Tongue (tissue), 2 donors: Measurements from ENCODE around the gene BCAS3. TPM values are rescaled to one million over a fixed set of nuclear protein-coding genes. Genes with fewer than 3 reads are reported as not detected.
"Not testable (repeated sequence)": the region's sequence is repeated elsewhere in the genome, so short reads cannot be mapped to it uniquely, and the experiment has no call there.

Experiments used
- DNase-seq: peaks from one replicate; pipeline ENCODE4 v3.0.0-alpha.2; 2015
- total RNA-seq: library from RNA; depleted of rRNA; stranded (reverse); fragments of >200 nt; gene quantifications from one replicate; pipeline ENCODE4 v1.2.3, GENCODE V29; 2014

Gene BCAS3
- total RNA-seq, 1 donor from 2014 or later = 40.2 TPM

DNA sequence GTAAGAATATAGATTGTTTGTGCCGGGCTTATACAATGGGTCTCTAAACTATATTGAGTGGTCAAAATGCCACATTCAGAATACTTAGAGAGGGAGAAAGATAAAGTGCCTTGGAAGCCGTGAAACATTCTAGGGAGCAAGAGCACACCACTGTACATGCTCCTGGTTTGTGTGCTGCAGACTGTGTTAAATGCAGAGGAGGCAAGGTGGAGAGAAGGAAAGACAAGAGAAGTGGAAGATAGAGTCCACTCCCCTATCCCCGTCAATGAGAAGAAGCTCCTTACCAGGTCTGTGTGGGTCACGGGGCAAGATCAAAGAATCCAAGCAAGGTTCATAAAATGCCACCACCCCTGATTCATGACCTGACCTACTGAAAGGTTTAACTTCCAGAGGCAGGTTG lies 454.9 kb downstream of the BCAS3 start:
- DNase-seq = no peak

GRCh38 chr17:61133853-61134252 lies 456.2 kb downstream of the BCAS3 start:
- DNase-seq = no peak

DNA sequence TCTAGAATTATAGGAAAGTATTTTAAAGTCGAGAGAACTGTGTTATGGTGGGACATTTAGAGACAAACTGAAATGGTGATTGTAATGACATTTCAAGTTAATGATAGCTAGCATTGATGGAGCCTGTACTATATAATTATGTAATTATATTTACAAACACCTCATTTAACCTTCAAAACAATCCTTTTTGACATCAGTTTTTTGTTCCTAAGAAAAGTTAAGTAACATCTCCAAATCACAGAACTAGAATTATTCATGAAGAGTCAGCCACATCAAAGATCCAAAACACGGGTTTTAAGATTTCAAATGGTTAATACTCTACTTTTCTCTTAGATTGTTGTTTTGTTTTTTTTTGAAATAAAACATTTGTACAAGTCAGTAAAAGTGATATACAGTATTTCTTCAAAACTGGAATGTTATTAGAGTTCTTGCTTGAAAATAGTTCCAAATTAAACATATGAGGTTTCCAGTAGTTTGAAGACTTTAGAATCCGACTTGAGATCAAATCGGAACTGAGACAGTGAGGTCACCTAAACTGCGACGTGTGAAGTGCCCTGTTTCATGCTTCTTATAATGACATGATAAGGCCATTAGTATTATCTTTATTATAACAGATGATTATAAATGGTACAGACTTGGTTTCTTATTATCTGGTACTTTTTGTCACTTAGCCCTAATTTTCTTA lies 457.0 kb downstream of the BCAS3 start:
- DNase-seq = no peak

GRCh38 chr17:61135782-61136181 lies 458.1 kb downstream of the BCAS3 start:
- peak; percentile 35 for DNase-seq

DNA sequence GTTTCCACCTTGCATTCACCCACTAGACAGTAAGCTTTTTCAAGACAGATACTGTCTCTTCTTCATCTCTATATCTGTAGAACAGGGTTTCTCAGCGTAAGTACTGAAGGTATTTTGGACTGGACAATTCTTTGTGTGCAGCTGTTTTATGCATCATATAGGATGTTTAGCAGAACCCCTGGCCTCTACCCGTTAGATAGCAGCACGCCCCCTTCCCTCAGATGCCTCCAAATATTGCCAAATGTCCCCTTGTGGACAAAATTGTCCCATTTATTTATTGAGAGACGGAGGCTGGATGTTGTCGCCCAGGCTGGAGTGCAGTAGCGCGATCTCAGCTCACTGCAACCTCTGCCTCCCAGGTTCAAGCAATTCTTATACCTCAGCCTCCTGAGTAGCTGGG lies 458.6 kb downstream of the BCAS3 start:
- DNase-seq = no peak

DNA sequence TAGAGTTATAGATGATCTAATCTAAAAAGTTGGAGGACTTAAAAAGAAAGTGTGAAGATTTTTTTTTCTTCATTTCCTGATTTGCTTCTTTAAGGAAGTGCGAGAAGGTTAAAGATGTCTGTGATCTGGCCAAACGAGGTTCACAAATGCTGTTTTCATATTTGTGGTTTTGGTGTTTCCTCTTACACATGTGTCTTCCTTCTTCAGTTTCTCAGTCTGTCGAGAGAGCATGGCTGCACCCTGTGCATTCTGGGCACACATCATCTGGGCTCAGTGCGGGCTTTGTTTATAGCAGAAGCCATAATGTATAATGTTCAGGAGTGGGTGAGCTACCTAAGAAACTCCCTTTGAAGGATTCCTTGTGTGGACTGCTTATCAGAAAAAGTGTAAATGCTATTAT lies 461.6 kb downstream of the BCAS3 start:
- DNase-seq = peak; percentile 16

- no peak for DNase-seq
Measured at GRCh38 chr17:61140081-61140786, 462.6 kb downstream of the BCAS3 start.

GRCh38 chr17:61143026-61143425 lies 465.4 kb downstream of the BCAS3 start:
- DNase-seq = no peak

DNA sequence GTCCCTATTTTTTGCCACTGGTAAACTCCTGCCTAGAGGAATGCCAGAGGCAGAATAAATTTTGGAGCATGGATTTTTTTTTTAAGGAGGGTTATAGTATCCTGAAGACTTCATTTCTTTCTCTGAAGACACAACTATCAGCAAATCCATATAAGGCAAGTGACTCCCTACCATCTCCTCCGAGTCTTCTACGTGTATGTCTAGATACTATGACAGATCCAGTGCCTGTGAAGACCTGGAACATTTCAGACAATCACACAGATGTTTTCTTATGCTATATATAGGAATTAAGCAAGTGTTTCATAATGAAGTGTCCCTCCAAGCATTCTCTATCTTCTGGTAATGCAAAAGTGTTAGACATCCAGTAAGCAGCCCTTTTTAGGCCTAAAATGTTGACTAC lies 466.5 kb downstream of the BCAS3 start:
- DNase-seq = peak; percentile 19

DNA sequence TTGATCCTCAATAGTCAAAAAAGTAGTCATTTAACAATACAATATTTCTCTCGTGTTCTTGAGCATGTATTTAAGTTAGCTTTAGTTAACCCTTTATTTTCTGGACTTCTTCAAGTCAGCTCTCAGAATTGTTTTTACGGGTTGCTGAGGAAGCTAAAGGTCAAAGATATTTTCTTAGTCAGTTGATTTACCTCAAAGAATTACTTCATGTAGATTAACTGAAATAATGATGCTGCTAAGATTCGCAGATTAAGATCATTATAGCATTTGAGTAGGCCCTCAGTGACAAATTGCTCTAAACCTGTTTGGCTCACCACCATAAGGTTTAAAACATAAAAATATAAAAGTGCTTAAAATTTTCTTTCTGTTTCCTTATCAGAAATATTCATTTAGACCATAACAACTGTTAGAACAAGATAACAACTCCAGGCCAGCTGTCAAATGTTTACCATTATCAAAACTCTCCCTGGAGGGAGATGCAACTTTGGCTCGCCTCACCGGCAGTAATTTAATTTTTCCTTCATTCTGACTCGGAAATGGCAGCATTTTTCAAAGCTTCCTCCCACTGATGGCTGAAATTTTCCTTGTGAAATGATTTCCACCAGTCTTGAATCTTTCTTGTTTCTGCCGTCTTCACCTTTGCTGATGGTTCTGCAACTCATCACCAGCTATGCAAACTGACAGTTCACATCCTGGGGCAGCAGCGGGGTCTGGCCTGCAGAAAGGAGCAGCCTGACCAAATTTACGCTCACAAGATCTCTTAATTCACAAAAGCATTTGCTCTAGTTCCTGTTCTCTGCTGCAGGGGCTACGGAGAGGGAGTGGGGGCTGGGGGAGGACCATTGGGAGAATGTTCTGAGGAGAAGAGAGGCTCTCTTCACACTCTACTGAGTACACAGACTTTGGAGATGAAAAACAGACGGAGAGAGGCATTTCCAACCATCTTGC lies 467.2 kb downstream of the BCAS3 start:
- peak; percentile 85 for DNase-seq

- not testable (repeated sequence) for DNase-seq
Measured at GRCh38 chr17:61146833-61147232, 469.2 kb downstream of the BCAS3 start.

DNA sequence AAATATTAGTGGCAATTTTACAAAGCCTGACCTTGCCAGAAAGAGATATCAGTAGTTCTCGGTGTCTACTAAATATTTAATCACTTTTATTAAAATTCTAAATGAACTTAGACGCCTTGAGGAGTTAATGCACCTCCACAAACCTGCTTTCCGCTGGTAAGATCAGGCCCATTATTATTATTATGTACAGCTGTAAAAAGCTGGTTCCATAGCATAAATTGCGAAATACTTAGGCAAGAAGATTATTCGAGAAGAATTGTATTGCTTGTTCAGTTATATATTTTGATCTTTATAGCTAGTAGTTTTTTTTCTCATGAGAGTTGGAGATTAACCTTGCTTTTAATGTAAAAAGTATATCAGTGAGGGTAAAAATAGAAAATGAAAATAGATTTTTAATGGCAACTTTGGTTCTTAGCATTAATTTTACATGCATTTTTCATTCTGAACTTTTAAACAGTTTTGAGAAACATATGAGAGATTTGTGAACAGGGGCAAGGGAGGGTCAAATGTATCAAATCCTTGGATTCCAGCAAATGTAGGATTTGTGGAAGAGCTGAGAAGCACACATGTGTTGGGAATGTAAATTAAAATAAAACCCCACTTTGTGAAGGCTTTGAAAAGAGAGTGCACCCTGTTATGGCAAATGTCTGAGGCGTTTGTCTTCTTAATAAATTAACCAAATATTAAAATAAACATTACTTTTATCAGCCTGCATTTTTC lies 471.6 kb downstream of the BCAS3 start:
- peak; percentile 26 for DNase-seq

DNA sequence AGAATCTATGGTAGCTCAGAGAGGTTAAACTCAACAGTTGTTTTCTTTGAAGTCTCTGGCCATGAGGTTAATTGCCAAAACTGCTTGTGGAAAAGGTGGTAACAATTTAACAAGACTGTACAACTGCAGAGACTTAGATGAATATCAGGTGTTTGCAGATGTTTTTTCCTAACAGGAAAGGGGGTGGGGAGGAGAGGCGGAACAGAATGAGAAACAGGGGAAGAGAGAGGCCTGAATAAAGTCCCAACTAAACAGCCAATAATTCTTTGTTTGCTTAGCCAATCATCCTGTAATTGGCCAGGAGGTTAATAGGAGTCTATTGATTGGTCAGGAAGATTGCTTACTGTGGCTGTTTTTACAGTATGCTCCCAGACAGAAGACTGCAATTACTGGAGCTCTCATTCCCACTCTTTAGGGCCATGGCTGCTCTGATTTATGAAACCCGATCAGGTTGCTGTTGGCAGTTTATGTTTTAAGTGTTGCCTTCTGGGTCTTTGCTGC lies 472.3 kb downstream of the BCAS3 start:
- peak; percentile 49 for DNase-seq

DNA sequence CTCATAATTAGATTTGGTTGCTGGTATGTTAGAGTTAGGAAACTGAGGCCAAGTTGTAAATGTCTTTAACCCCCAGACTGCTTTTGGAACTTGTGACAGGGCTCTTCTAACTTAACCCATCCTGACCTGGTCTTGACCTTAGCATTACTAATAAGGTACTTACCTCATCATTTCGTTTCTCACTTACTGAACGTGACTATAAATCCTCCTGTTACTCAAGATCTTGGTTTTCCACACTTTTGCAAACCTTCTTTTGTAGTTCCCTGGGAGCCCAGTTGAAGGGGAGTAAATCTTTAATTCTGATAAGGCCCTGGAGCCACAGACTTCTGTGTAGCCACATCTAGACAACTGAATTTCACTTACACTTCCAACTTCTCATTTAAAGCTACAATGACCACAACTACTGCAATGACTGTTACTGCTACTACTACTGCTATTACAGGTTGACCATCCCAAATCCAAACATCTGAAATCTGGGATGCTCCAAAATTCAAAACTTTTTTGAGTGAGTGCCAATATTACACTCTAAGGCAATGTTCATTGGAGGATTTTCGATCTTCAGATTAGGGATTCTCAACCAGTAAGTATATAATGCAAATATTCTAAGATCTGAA lies 473.1 kb downstream of the BCAS3 start:
- DNase-seq = no peak

DNA sequence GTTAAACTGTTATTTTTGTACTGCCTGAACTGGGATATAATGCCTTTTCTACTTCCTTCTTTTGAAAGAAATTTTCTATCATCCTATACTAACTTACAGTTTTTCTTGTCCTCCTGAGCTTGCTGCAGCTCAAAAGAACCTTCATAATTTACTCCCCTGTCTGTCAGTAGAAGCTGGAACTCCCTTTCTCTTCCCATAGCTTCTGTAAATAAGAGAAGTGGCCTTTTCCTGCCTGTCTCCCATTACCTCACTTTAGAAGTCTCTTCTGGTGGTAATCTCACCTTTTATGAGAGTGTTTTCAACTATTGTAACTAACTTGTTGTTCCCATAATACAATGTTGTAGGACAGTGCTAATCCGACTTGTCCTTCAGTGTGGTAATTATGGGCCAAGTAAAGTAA lies 475.2 kb downstream of the BCAS3 start:
- DNase-seq = no peak

GRCh38 chr17:61155590-61156237 lies 478.1 kb downstream of the BCAS3 start:
- DNase-seq = no peak

DNA sequence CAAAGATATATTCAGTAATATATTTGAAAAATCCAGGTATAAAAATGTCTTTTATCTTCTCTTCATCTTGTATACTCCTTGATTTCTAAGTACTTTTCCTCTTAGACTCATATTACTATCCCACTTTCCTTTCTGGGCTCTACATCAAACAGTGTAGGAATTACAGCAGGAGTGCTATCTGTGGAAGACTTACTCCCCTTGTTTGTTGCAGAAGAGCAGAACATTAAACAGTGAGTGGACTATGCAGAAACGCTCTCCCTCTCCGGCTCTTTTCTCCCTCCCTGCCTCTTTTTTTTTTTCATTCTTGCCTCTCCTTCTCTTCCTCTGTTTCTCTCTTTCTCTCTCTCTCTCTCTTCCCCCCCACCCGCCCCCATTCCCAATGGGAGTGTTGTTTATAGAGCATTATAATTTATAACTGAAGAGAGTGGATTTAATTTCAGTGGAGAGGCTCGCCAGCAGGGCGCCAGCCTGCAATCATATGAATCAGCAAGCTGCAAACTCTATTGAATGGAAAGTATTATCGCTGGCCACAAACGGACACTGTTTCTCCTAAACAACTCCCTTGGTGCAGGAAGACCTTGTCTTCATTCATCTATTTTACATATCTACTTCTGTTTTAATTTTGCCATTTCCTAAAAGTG lies 479.7 kb downstream of the BCAS3 start:
- peak; percentile 44 for DNase-seq

- DNase-seq = no peak
Measured at GRCh38 chr17:61158376-61158775, 480.7 kb downstream of the BCAS3 start.

DNA sequence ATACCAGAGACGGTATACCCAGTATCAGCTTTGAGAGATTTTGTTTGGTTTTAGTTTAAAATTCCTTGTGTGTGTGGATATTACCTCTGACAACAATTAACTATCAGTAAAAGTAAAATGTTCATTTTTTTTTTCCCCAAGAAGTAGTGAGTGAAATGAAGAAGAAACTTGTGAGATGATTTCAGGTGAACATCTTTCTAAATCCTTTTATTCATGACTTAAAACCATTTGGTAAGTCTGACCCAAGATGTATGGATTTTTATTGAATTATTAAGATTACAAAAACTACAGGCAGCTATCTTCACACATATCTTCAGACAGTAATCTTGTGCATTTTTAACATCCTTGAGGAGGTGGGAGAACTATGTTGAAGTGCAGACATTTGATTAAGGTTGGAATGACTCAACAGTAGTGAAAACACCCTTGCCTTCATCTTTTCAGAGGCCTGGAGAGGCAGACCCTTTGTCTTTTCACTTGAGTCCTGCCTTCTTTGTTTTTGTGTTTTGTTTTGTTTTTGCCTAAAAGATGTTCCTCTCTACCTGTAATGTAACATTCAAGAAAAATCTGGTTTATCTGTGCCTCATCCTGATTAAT lies 481.7 kb downstream of the BCAS3 start:
- DNase-seq = no peak

DNA sequence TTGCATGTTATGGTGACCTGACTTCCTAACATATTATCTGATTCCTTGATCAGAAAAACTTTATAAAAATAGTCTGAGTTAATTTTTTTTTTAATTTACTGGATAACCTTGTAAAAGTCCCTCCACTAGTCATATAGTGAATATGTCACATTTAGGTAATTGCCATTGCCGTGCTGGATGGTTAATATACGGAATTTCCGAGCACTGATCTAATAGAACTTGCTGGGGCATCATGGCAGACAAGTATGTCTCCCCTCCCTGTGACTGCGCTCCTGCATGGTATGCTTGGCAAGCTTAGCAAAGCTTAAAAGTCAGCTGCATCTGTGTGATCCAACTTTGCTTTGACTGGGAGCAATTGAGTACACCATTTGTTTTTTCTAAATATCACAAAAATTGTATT lies 482.6 kb downstream of the BCAS3 start:
- DNase-seq = no peak
